GM12878 (cell line): ENCODE measurements around the gene FOXD2. TPM values are rescaled to one million over a fixed set of nuclear protein-coding genes. Genes with fewer than 3 reads are reported as not detected.

Source experiments
- ATAC-seq: fragments of 200-7000 bp; cut with Tn5 transposase; 3 replicates; pipeline ENCODE4 v1.9.1; 2020; ENCODE audit warnings: mild to moderate bottlenecking, moderate library complexity
- BruUV-seq: library from RNA; stranded (reverse); fragments of 400-500 nt; replicated peaks from 2 replicates; lab custom pipeline; 2021; lab: Mats Ljungman, UMichigan
- CTCF ChIA-PET: fragments of 300-600 bp; sonication (Branson Sonifier 250); formaldehyde crosslinking; extraction: SDS; loops from one replicate; lab custom pipeline; 2021; ENCODE audit warnings: inconsistent platforms; lab: Yijun Ruan, JAX
- POLR2A ChIA-PET: fragments of 350-600 bp; formaldehyde crosslinking; extraction: SDS; loops from one replicate; lab custom pipeline; 2021; ENCODE audit warnings: inconsistent platforms; lab: Charles Lee
- RAD21 ChIA-PET: fragments of 300-600 bp; sonication (Branson Sonifier 250); formaldehyde crosslinking; loops from one replicate; lab custom pipeline; 2023; ENCODE audit warnings: antibody characterized with exemption; ENCODE audit not compliant: unreplicated experiment; lab: Charles Lee
- SMC1A ChIA-PET: fragments of 300-600 bp; sonication (Branson Sonifier 250); formaldehyde crosslinking; loops from one replicate; lab custom pipeline; 2023; ENCODE audit not compliant: unreplicated experiment, uncharacterized antibody; lab: Charles Lee
- DNase-seq: peaks from one replicate; pipeline ENCODE4 v3.0.0-alpha.2; 2011; ENCODE audit warnings: low read depth, low spot score
- FAIRE-seq: peaks from 3 replicates; lab custom pipeline; 2011; peaks lifted over from hg19 to GRCh38; lab: Jason Lieb, UNC
- H2AFZ ChIP-seq: 2 replicates; pipeline ENCODE4 v1.6.0; 2011; ENCODE audit warnings: low read depth, low read length, control low read depth; ENCODE audit not compliant: control insufficient read depth
- H3K27ac ChIP-seq: 2 replicates; pipeline ENCODE4 v1.5.1; 2011; ENCODE audit warnings: control low read depth; ENCODE audit not compliant: control insufficient read depth, insufficient read depth
- H3K27me3 ChIP-seq, 2 experiments: replicated peaks in 1 of 2; 2 replicates each; pipeline versions ENCODE4 v1.6.0 to v1.6.1; 2011; ENCODE audit warnings: low read length in 1 of 2; ENCODE audit not compliant: control insufficient read depth in 2 of 2, insufficient read depth in 2 of 2
- H3K36me3 ChIP-seq, 2 experiments: 2 replicates each; pipeline ENCODE4 v1.5.1; 2011; ENCODE audit warnings: low read length in 1 of 2; ENCODE audit not compliant: control insufficient read depth in 2 of 2, insufficient read depth in 2 of 2
- H3K4me1 ChIP-seq: 2 replicates; pipeline ENCODE4 v1.6.1; 2011; ENCODE audit warnings: mild to moderate bottlenecking, low read length, moderate library complexity, mixed read lengths; ENCODE audit not compliant: control insufficient read depth, insufficient read depth
- H3K4me2 ChIP-seq: 2 replicates; pipeline ENCODE4 v1.6.0; 2011; ENCODE audit warnings: control low read depth; ENCODE audit not compliant: control insufficient read depth, insufficient read depth
- H3K4me3 ChIP-seq: fragments of 200-600 bp; sonication (generic); 2 replicates; pipeline ENCODE4 v1.5.1; 2016
- H3K79me2 ChIP-seq: 2 replicates; pipeline ENCODE4 v1.6.0; 2011; ENCODE audit warnings: low read length; ENCODE audit not compliant: control insufficient read depth, insufficient read depth
- H3K9ac ChIP-seq: 2 replicates; pipeline ENCODE4 v1.8.0; 2011; ENCODE audit warnings: low read length, control low read depth, mixed read lengths; ENCODE audit not compliant: control insufficient read depth, insufficient read depth
- H3K9me3 ChIP-seq: replicated peaks from 3 replicates; pipeline ENCODE4 v1.5.1; 2011; ENCODE audit warnings: mild to moderate bottlenecking, low read length; ENCODE audit not compliant: control insufficient read depth, insufficient read depth
- H4K20me1 ChIP-seq: 2 replicates; pipeline ENCODE4 v1.6.0; 2011; ENCODE audit not compliant: control insufficient read depth, insufficient read depth
- DPF2 ChIP-seq: fragments of 450-650 bp; IDR thresholded peaks from 2 replicates; pipeline ENCODE4 v1.6.1; 2017; ENCODE audit warnings: mild to moderate bottlenecking
- NFYA ChIP-seq: IDR thresholded peaks from 2 replicates; pipeline ENCODE4 v1.6.1; 2011; ENCODE audit warnings: low read depth, mild to moderate bottlenecking, low read length, improper control_type of control experiment, borderline replicate concordance
- ZNF622 ChIP-seq: fragments of 450-650 bp; IDR thresholded peaks from 2 replicates; pipeline ENCODE4 v1.6.1; 2017; ENCODE audit warnings: mild to moderate bottlenecking, inconsistent platforms
- WGBS: methylation state at CpG from one replicate; pipeline ENCODE4 v1.1.6; 2016; ENCODE audit warnings: low lambda C conversion rate; ENCODE audit not compliant: insufficient replicate concordance, insufficient coverage; ENCODE audit errors: missing lambda C conversion rate; 5-methylcytosine and 5-hydroxymethylcytosine counted together
- in situ Hi-C: fragments of 300-500 bp; cut with MboI; formaldehyde crosslinking; loops from 9 replicates; pipeline ENCODE4 v1.14.3; 2018; ENCODE audit warnings: mixed read lengths
- intact Hi-C: fragments of 100-400 bp; cut with micrococcal nuclease; formaldehyde crosslinking; loops from one replicate; pipeline ENCODE4 v1.14.2; 2022; ENCODE audit not compliant: unreplicated experiment
- polyA plus RNA-seq, 11 experiments: library from polyadenylated mRNA; depleted of rRNA in 4 of 11; unstranded in 6 of 11; stranded (reverse) in 5 of 11; fragments of >200 nt; fragmentation: Nextera tagmentation in 4 of 11; fragmentation: Illumina TruSeq in 1 of 11; extraction: Ambion mirVana in 4 of 11; extraction: Trizol in 1 of 11; gene quantifications; 1 replicate in 1 of 11; 2 replicates in 10 of 11; pipeline versions ENCODE4 v1.2.1 to v1.2.3, GENCODE V29; 2011 to 2016; ENCODE audit warnings: inconsistent platforms in 2 of 11, missing spikeins in 2 of 11, low read depth in 1 of 11
- total RNA-seq, 4 experiments: library from RNA; depleted of rRNA in 3 of 4; stranded (reverse); fragments of >200 nt in 3 of 4; fragmentation: Illumina TruSeq in 1 of 4; extraction: Trizol in 1 of 4; gene quantifications; 2 replicates each; pipeline versions ENCODE4 v1.2.1 to v1.2.3, GENCODE V29; 2013 to 2021
- TF ChIP-seq, protein P1 (sequence below): fragments of 450-650 bp; IDR thresholded peaks from 2 replicates; pipeline ENCODE4 v1.6.1; 2017; ENCODE audit warnings: mild to moderate bottlenecking, low read depth, inconsistent platforms; ENCODE audit not compliant: poor library complexity, severe bottlenecking

Gene FOXD2
- total and polyA plus RNA-seq, 10 of the 15 experiments (the other 5 are each of a cell fraction or from before 2014, with no cell fraction given), result under 0.01 to 0.27 (median 0.04) TPM; not detected in 1

DNA sequence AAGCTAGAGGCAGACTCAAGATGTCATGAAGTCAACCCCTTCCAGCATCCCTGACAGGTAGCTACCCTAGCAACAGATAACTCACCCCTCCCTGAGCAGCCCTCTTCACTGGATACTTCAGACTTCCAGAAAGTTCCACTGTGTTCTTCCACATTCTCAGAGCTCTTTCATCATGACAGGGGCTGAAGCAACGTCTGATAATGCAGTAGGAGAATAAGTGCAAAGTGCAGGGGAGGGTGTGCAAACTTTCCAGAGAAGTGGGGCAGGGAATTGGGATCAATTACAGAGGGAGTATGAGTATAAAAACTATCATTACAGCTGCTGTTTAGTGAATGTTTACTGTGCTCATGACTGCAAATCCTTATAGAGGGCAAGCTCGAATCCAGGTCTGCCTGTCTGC is 48.1 kb upstream of the FOXD2 start:
- BruUV-seq, result no TSS peak
- Histone ChIP-seq H3K79me2 (no peaks in the 10 kb centered on the region), H3K9me3 (no peaks in the 10 kb centered on the region), H3K9ac (no peak overlapping the region), H3K27me3 (no peaks in the 10 kb centered on the region), H3K4me2 (no peak overlapping the region), H3K4me3 (no peak overlapping the region), H4K20me1 (no peaks in the 10 kb centered on the region), H3K36me3 (no peaks in the 10 kb centered on the region), H3K4me1 (no peaks in the 10 kb centered on the region)
- RAD21 ChIA-PET, result interaction anchor here (1.1 to 3.1 kb wide), 6 partner anchors 34 to 337 kb away, joined by 3 to 14 read pairs (median 8); partner anchors contain the start of gene FOXD2
- ATAC-seq, result no peak
- DNase-seq, result no peak
- intact Hi-C loops, result loop anchor here (2.0 kb wide), 1 partner anchor 47 kb away; no protein-coding TSS in a partner anchor
- no peak for FAIRE-seq
- 2% methylated on average over 2 of the region's 2 CpGs for WGBS
- POLR2A ChIA-PET, result interaction anchor here (0.6 to 0.8 kb wide), 2 partner anchors 13 to 43 kb away, joined by 3 to 6 read pairs; no protein-coding TSS in a partner anchor
- TF ChIP-seq DPF2 (no peak), NFYA (no peak), ZNF622 (no peak)
- TF ChIP-seq, protein P1, sequence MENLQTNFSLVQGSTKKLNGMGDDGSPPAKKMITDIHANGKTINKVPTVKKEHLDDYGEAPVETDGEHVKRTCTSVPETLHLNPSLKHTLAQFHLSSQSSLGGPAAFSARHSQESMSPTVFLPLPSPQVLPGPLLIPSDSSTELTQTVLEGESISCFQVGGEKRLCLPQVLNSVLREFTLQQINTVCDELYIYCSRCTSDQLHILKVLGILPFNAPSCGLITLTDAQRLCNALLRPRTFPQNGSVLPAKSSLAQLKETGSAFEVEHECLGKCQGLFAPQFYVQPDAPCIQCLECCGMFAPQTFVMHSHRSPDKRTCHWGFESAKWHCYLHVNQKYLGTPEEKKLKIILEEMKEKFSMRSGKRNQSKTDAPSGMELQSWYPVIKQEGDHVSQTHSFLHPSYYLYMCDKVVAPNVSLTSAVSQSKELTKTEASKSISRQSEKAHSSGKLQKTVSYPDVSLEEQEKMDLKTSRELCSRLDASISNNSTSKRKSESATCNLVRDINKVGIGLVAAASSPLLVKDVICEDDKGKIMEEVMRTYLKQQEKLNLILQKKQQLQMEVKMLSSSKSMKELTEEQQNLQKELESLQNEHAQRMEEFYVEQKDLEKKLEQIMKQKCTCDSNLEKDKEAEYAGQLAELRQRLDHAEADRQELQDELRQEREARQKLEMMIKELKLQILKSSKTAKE, result no peak
- TF ChIP-seq, all 136 proteins: peak for 0
- no peak overlapping the region for H2AFZ ChIP-seq
- ChIA-PET SMC1A (interaction anchor here (0.7 to 2.0 kb wide), 6 partner anchors 13 to 339 kb away, joined by 3 to 10 read pairs (median 4); no protein-coding TSS in a partner anchor), CTCF (interaction anchor here (0.7 to 4.3 kb wide), 23 partner anchors 8 to 337 kb away, joined by 3 to 33 read pairs (median 5); partner anchors contain the start of gene FOXD2)
- H3K27ac ChIP-seq, result no peak overlapping the region
- in situ Hi-C loops, result loop anchor here (5.0 kb wide), 1 partner anchor 323 kb away; no protein-coding TSS in a partner anchor
